ENCODE measurements around the gene FCHSD2. TPM values are rescaled to one million over a fixed set of nuclear protein-coding genes. Genes with fewer than 3 reads are reported as not detected.
"Not testable (repeated sequence)": the region's sequence is repeated elsewhere in the genome, so short reads cannot be mapped to it uniquely, and the experiment has no call there.

FCHSD2 gene
- total RNA-seq, 1 experiment from 2014 or later = 4.4 TPM

DNA sequence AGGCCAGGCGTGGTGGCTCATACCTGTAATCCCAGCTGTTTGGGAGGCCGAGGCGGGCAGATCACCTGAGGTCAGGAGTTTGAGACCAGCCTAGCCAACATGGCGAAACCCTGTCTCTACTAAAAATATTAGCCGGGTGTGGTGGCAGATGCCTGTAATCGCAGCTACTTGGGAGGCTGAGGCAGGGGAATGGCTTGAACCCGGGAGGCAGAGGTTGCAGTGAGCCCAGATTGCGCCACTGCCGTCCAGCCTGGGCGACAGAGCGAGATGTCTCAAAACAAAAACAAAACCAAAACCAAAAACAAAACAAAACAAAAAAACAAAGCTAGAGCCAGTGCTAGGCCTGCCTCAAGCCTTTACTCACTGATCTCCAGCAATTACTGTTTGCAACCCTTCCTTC, 314.5 kb downstream of the FCHSD2 start:
- DNase-seq (ENCODE audit: low read depth); in situ Hi-C loops (cut with HindIII; ENCODE audit: low pct_unique_long_range_greater_than_20kb, low sequenced_read_pairs): not testable (repeated sequence)

GRCh38 chr11:72826942-72827480, 315.1 kb downstream of the FCHSD2 start:
- in situ Hi-C loops (cut with HindIII; ENCODE audit: low pct_unique_long_range_greater_than_20kb, low sequenced_read_pairs) = no loop called here
- no peak for DNase-seq (ENCODE audit: low read depth)

DNA sequence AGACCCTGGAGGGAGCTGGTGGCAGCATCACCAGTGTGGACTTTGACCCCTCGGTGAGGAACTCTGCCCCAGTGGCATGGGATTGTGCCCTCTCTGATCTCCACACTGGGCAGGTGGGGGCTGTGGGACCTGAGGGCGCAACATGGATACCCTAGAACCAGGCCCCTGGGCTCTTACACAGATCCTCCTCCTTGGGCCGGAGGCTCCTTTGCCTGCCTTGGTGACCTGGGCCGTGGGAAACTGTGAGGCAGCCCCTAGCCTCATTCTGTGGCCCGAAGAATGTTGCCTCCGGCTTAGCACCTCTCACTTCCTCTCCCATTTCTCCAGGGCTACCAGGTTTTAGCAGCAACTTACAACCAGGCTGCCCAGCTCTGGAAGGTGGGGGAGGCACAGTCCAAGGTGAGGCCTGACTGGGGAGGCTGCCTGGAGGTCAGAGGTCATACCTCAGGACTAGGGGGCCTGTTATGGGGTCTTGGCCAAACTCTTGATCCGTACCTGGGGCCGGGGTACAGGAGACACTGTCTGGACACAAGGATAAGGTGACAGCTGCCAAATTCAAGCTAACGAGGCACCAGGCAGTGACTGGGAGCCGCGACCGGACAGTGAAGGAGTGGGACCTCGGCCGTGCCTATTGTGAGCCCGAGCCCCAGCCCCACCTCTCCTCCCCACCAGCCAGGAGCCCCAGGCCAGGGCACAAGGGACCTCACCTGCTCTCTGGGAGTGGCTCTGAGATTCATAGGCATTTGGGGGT, 315.8 kb downstream of the FCHSD2 start:
- no peak for DNase-seq (ENCODE audit: low read depth)
- in situ Hi-C loops (cut with HindIII; ENCODE audit: low pct_unique_long_range_greater_than_20kb, low sequenced_read_pairs) = no loop called here

DNA sequence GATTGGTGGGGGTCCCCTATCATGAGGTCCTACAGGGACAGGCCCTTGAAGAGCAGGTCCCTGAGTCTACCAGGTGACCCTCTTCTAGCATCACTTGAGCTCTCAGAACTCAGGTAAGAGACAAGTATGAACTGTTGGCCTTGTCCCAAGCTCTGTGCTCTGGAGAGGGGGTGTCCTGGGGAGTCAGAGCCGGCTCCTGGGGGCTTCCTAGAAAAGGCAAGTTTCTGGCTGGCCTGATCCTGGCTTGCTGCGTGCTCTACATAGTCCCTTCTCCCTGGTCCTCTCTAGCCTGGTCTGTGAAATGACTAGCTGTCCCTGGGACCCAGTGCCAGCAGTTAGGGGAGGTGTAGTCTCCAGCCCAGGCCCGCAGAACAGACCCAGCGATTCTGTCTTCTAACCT, 316.5 kb downstream of the FCHSD2 start:
- in situ Hi-C loops (cut with HindIII; ENCODE audit: low pct_unique_long_range_greater_than_20kb, low sequenced_read_pairs) = no loop called here
- DNase-seq (ENCODE audit: low read depth) = no peak

- in situ Hi-C loops (cut with HindIII; ENCODE audit: low pct_unique_long_range_greater_than_20kb, low sequenced_read_pairs) = no loop called here
- no peak for DNase-seq (ENCODE audit: low read depth)
Measured at GRCh38 chr11:72824811-72825505, 317.2 kb downstream of the FCHSD2 start.

DNA sequence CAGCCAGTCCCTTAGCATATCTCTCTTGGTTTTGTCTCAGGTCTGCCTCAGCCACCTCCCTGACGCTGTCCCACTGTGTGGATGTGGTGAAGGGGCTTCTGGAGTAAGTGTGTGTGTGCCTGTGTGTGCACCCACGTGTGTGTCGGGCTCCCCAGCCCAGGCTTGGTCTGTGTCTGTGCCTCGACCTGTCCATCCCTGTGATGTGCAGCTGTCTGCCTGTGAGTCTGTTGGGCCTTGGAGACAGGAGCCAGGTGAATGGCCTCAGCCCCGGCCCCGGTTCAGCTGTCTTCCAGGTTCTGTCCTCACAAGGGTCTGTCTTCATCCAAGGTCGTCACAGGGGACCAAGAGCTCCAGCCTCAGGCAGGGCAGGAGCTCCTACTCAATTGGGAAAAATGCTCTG, 318.1 kb downstream of the FCHSD2 start:
- in situ Hi-C loops (cut with HindIII; ENCODE audit: low pct_unique_long_range_greater_than_20kb, low sequenced_read_pairs) = no loop called here

DNA sequence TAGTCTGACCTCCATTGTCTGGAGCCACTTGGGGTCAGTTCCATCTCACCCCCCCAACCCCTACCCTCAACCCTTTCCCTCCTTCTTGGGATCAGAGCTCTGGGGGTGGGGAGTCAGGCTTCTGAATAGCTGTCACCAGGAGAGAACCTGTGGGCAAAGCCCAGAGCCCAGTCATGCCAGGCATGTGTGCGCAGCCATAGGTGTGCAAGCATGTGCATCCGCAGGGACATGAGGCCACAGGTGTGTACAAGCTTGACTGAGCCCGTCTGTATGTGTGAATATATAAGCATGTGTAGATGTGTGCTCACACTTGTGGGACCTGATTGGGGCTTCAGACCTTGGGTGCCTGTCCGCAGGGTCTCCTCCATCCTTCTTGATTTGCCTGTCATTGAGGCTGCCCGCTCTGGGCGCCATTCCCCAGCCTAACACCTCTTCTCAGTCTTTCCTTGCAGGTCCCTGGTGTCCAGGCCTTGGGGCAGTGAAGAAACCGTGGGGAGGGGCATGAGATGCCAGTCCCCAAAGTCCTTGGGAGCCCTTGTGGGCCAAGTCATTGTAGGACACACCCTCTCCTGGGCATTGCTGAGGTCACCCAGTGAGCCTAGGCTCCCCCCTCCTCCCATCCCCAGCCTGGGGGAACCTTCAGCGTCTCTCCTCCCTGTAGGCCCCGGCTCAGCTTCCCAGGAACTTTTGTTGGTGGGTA, 318.9 kb downstream of the FCHSD2 start:
- no peak for DNase-seq (ENCODE audit: low read depth)
- in situ Hi-C loops (cut with HindIII; ENCODE audit: low pct_unique_long_range_greater_than_20kb, low sequenced_read_pairs) = no loop called here

More for the DNA sequence above, 318.1 kb downstream of the FCHSD2 start:
- DNase-seq (ENCODE audit: low read depth) = no peak

GRCh38 chr11:72821920-72822799, 320.0 kb downstream of the FCHSD2 start:
- in situ Hi-C loops (cut with HindIII; ENCODE audit: low pct_unique_long_range_greater_than_20kb, low sequenced_read_pairs) = no loop called here
- DNase-seq (ENCODE audit: low read depth) = peak; percentile 82

DNA sequence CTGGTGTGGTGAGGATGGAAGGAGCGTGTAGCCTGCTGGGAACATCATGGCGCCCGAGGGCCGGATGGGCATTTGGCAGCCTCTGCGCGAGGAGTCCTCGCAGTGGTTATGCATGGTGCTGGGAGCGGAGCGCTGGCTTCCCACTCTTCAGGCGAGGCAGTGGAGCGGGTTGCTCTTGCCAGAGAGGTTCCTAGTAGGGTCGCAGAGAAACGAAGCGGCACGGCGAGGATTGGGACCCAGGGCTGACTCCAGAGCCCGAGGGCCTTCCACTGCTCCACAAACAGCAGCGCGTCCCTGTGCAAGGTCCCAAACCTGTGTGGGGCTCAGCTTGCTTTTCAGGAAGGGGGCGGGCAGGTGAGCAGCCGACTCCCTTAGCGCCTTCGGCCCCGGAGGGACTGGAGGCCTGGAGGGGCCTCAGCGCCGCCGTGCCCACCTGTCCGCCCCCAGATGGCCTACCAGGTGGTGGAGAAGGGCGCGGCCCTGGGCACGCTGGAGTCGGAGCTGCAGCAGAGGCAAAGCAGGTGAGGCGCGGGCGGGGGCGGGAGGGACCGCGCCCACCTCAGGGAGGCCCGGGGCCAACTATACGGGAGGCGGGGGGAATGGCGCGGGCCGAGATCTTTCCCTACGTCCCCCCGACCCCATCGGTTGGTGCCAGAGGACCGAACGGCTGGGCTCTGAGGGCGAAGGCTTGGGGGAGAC, 320.7 kb downstream of the FCHSD2 start:
- DNase-seq (ENCODE audit: low read depth) = no peak
- in situ Hi-C loops (cut with HindIII; ENCODE audit: low pct_unique_long_range_greater_than_20kb, low sequenced_read_pairs) = no loop called here

DNA sequence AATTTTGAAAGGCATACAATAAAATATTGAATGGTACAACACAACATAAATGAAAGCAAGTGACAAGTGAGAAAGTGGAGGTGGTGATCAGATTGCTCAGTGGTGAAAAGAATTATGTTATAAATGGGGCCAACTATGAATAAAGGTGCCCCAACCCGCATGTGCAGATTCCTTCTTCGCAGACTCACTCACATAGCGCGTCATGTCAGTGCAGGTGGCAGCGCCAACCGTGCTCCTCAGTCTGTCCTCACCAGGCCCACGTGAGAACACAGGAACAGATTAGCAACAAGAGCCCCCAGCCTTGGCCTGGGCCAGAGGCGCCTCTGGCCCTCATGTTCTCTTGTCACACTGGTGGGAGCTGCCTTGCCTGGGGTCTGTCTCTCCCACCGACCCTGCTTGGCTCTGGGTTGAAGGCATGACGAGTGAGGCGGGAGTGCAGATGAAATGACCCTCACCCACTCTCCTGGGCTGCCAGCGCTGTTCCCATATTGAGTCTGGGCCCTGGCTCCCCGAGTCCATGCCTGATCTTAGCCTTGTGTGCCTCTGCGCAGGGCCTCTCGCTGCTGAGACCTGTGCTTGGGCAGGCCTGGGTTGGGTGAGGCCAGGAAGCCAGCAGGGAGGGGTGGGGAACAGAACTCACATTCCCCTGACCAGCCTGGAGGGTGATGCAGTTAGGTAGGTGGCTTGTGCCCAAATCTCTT, 321.5 kb downstream of the FCHSD2 start:
- in situ Hi-C loops (cut with HindIII; ENCODE audit: low pct_unique_long_range_greater_than_20kb, low sequenced_read_pairs) = no loop called here

DNA sequence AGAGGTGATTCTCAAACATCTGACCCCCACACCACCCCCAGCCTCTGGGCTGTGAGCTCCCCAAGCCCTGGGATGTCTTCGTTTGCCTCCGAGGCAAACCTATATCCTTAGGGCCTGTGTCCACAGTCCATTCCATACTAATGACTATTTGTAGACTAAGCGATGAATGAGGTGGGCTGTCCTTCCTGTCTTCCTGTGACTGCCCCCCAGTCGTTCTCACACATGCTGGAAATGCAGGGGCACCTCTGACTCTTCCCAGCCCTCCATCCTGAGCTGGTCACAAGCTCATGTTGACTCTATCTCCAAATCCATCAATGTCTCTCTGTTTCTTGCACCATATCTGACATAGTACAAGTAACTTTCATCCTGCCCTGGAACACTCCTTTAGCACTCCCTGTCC, 323.1 kb downstream of the FCHSD2 start:
- in situ Hi-C loops (cut with HindIII; ENCODE audit: low pct_unique_long_range_greater_than_20kb, low sequenced_read_pairs) = no loop called here
- no peak for DNase-seq (ENCODE audit: low read depth)

More for the DNA sequence above, 321.5 kb downstream of the FCHSD2 start:
- DNase-seq (ENCODE audit: low read depth) = no peak

DNA sequence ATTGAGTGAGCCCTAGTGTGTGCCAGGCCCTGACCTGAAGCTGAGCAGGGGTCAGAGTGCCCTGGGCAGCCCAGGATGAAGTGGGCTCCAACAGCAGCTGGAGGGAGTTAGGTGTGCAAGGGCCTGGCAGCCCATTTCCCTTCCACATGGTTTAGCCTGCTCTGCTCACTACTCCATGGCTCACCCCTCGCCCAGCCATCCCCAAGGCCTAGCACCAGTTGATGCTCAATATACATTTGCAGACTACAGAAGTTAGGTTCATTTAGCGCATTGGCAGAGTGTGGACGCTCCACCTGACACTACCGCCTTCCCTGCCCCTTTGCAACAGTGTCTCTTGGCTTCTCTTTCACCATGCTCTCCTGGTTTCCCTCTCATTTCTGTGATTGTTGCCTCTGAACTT, 324.2 kb downstream of the FCHSD2 start:
- no peak for DNase-seq (ENCODE audit: low read depth)
- in situ Hi-C loops (cut with HindIII; ENCODE audit: low pct_unique_long_range_greater_than_20kb, low sequenced_read_pairs) = no loop called here

DNA sequence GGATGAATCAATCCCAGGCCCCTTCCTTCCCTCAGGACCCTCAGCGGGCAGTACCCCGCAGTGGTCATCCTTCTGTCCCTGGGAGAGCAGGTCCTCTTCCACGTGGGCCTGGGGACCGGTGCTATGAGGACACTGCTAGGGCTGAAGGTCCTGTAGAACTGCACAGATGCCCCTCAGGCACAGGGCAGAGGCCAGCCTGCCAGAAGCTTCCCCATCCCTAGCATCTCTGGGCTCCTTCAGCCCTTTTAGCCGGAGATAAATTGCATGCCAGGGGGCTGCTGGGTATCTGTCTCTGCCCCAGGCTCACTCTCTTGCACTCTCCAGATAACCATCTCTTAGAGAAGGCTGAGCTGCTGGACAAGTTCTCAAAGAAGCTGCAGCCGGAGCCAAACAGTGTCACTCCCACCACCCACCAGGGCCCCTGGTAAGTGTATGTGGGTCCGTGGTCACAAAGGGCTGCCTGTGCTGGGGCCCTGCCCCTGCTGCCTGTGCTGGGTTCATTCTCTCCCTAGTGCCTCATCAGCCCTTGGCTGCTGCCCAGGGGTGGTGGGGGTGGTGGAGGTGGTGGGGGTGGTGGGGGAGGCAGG, 325.6 kb downstream of the FCHSD2 start:
- no peak for DNase-seq (ENCODE audit: low read depth)
- in situ Hi-C loops (cut with HindIII; ENCODE audit: low pct_unique_long_range_greater_than_20kb, low sequenced_read_pairs) = no loop called here

- in situ Hi-C loops (cut with HindIII; ENCODE audit: low pct_unique_long_range_greater_than_20kb, low sequenced_read_pairs) = no loop called here
- DNase-seq (ENCODE audit: low read depth) = no peak
Measured at GRCh38 chr11:72815110-72815618, 327.0 kb downstream of the FCHSD2 start.

DNA sequence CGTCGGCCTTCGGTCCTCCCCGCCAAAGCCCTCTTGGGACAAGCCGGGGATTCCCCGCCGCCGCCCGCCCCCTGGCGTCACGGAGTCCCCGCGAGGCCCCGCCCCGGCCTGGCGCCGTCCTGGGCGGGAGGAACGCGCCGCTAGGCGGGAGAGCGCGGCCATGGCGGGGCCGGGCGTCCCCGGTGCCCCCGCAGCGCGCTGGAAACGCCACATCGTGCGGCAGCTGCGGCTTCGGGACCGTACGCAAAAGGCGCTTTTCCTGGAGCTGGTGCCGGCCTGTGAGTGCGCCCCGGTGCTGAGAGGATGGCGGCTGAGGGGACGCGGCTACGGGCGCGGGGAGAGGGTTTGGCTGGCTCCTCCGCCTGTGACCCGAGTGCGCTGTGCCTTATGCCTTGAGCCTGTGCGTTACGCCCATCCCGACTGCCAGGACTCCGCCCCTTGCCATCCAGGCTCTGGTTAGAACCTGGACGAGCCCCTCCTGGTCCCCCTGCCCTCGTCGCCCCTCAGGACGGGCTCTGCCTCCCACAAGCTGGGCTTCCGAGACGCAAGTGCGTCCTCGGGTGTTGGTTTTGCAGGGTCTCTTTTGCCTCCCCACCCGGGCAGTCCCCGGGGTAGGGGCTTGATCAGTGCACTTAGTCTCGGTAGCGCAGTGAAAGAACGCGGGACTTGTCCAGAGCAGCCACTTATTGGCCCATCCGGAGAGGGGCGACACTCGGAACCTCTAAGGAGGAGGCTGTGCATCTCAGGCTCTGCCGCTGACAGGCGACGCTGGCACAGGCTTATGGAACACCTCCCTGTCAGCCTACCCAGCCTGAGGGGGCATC, 327.6 kb downstream of the FCHSD2 start, which contains the start of gene ATG16L2:
TSS of gene ATG16L2 (plus strand) at position 126 of the 824 bp plus-strand sequence. CDS start at position 161, 35 bp downstream.
- DNase-seq (ENCODE audit: low read depth) = peak; percentile 87
- in situ Hi-C loops (cut with HindIII; ENCODE audit: low pct_unique_long_range_greater_than_20kb, low sequenced_read_pairs) = no loop called here
